HG03378 (cell line): Measurements from ENCODE around the gene CFAP126.
"Not testable (repeated sequence)": the region's sequence is repeated elsewhere in the genome, so short reads cannot be mapped to it uniquely, and the experiment has no call there.

Experiments used
- ATAC-seq: cut with Tn5 transposase; IDR thresholded peaks from one replicate; pipeline ENCODE4 v1.9.1; 2021; ENCODE audit warnings: mild to moderate bottlenecking, moderate library complexity; ENCODE audit not compliant: unreplicated experiment

The CFAP126 gene

GRCh38 chr1:161382214-161383019 is 14.7 kb upstream of the CFAP126 start:
- no peak for ATAC-seq

GRCh38 chr1:161381707-161382106 is 14.0 kb upstream of the CFAP126 start:
- ATAC-seq: no peak

GRCh38 chr1:161379071-161379470 is 11.4 kb upstream of the CFAP126 start:
- ATAC-seq: no peak

- no peak for ATAC-seq
Measured at GRCh38 chr1:161378014-161378413, 10.3 kb upstream of the CFAP126 start.

- ATAC-seq: no peak
Measured at GRCh38 chr1:161374373-161374772, 6.7 kb upstream of the CFAP126 start.

GRCh38 chr1:161373442-161373841 is 5.8 kb upstream of the CFAP126 start:
- no peak for ATAC-seq

- no peak for ATAC-seq
Measured at GRCh38 chr1:161365207-161365606, 2.5 kb downstream of the CFAP126 start.

- ATAC-seq: no peak
Measured at GRCh38 chr1:161364332-161364731, 3.3 kb downstream of the CFAP126 start.

- ATAC-seq: no peak
Measured at GRCh38 chr1:161359291-161359690, 8.4 kb downstream of the CFAP126 start.

GRCh38 chr1:161357073-161357472 is 10.6 kb downstream of the CFAP126 start:
- no peak for ATAC-seq

GRCh38 chr1:161351482-161351881 is 16.2 kb downstream of the CFAP126 start:
- no peak for ATAC-seq

GRCh38 chr1:161350671-161351070 is 17.0 kb downstream of the CFAP126 start:
- no peak for ATAC-seq

GRCh38 chr1:161342821-161343220 is 24.9 kb downstream of the CFAP126 start:
- ATAC-seq: no peak

GRCh38 chr1:161342177-161342576 is 25.5 kb downstream of the CFAP126 start:
- no peak for ATAC-seq

GRCh38 chr1:161335796-161336195 is 31.9 kb downstream of the CFAP126 start:
- no peak for ATAC-seq

GRCh38 chr1:161333166-161333565 is 34.5 kb downstream of the CFAP126 start:
- no peak for ATAC-seq

- ATAC-seq: no peak
Measured at GRCh38 chr1:161330346-161330745, 37.3 kb downstream of the CFAP126 start.

GRCh38 chr1:161324020-161324419 is 43.7 kb downstream of the CFAP126 start:
- ATAC-seq: no peak

- ATAC-seq: not testable (repeated sequence)
Measured at GRCh38 chr1:161315841-161316674, 51.6 kb downstream of the CFAP126 start.
